Coronary artery (tissue), 2 donors: ENCODE results near the gene CDCA4.

Experiments used
- DNase-seq: peaks from one replicate; pipeline ENCODE4 v3.0.0-alpha.2; 2017; ENCODE audit warnings: low spot score
- H3K27ac ChIP-seq, 2 donors: fragments of 200-600 bp; sonication (generic); one replicate each; pipeline ENCODE4 v1.5.1; 2016 to 2019
- H3K4me3 ChIP-seq: fragments of 200-600 bp; sonication (generic); 2 replicates; pipeline ENCODE4 v1.5.1; 2016; ENCODE audit warnings: mild to moderate bottlenecking, moderate library complexity
- CTCF ChIP-seq: fragments of 200-600 bp; sonication (generic); IDR thresholded peaks from one replicate; pipeline ENCODE4 v1.5.1; 2019; ENCODE audit warnings: antibody characterized with exemption

The CDCA4 gene

GRCh38 chr14:105061428-105062047 is 40.7 kb upstream of the CDCA4 start:
- Histone ChIP-seq H3K4me3 (peak overlapping the region; percentile 47), H3K27ac (peak overlapping the region in 1 of 2 donors; percentile 77)
- no peak for TF ChIP-seq CTCF
- no peak for DNase-seq

GRCh38 chr14:105060751-105061427 is 40.0 kb upstream of the CDCA4 start:
- DNase-seq, result no peak
- H3K27ac ChIP-seq, result peak overlapping the region in 1 of 2 donors; percentile 77
- no peak for TF ChIP-seq CTCF
- peak overlapping the region; percentile 47 for H3K4me3 ChIP-seq

GRCh38 chr14:105059925-105060565 is 39.2 kb upstream of the CDCA4 start:
- DNase-seq, result no peak
- Histone ChIP-seq H3K27ac (peak overlapping the region in 1 of 2 donors; percentile 31), H3K4me3 (no peak overlapping the region)
- no peak for TF ChIP-seq CTCF

GRCh38 chr14:105059035-105059924 is 38.4 kb upstream of the CDCA4 start:
- TF ChIP-seq CTCF, result no peak
- Histone ChIP-seq H3K27ac (no peak overlapping the region), H3K4me3 (no peak overlapping the region)
- no peak for DNase-seq

- TF ChIP-seq CTCF, result no peak
- H3K27ac ChIP-seq, result no peak overlapping the region
- H3K4me3 ChIP-seq, result no peak overlapping the region
- DNase-seq, result no peak
These were observed 37.7 kb upstream of the CDCA4 start for GRCh38 chr14:105058521-105059034.

- H3K4me3 ChIP-seq, result no peak overlapping the region
- H3K27ac ChIP-seq, result no peak overlapping the region
- DNase-seq, result no peak
- no peak for TF ChIP-seq CTCF
These were observed 35.5 kb upstream of the CDCA4 start for GRCh38 chr14:105056303-105056831.
